Fibroblast of mammary gland (primary cell): ENCODE data around the gene ADGRD1.

ENCODE experiments used
- DNase-seq: peaks from one replicate; pipeline ENCODE4 v3.0.0-alpha.2; 2010; ENCODE audit warnings: low read depth
- H3K4me3 ChIP-seq: 2 replicates; pipeline ENCODE4 v1.5.1; 2011; ENCODE audit warnings: low read depth, mild to moderate bottlenecking, low read length, moderate library complexity; ENCODE audit not compliant: control insufficient read depth
- CTCF ChIP-seq: conservative IDR thresholded peaks from 2 replicates; pipeline ENCODE4 v1.5.1; 2011; ENCODE audit warnings: low read depth, low read length, inconsistent platforms; ENCODE audit not compliant: control insufficient read depth, insufficient read depth

ADGRD1 gene

GRCh38 chr12:131142891-131143657, 189.4 kb downstream of the ADGRD1 start:
- TF ChIP-seq CTCF, result no peak
- DNase-seq, result no peak

GRCh38 chr12:131146173-131146675, 192.5 kb downstream of the ADGRD1 start:
- no peak for DNase-seq
- TF ChIP-seq CTCF, result no peak
- no peak overlapping the region for H3K4me3 ChIP-seq

More at GRCh38 chr12:131142891-131143657, 189.4 kb downstream of the ADGRD1 start:
- H3K4me3 ChIP-seq, result no peak overlapping the region

- TF ChIP-seq CTCF, result no peak
- H3K4me3 ChIP-seq, result no peak overlapping the region
- DNase-seq, result no peak
Observed at GRCh38 chr12:131147293-131147692, 193.6 kb downstream of the ADGRD1 start.

DNA sequence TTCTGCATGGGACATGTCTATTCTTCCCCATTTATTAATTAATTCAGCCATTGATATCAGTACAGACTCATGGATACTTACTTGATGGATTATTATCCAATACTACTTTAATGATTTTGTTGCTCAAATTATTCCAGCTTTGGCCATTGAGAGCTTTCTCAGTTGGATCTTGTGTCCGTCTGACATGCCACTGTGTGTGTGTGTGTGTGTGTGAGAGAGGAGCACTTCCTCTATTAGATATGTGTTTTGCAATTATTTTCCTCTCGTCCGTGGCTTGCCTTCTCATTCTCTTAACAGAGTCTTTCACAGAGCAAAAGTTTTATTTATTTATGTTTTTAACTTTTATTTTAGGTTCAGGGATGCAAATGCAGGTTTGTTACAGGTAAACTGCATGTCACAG, 194.2 kb downstream of the ADGRD1 start:
- no peak for TF ChIP-seq CTCF
- no peak overlapping the region for H3K4me3 ChIP-seq
- DNase-seq, result no peak

DNA sequence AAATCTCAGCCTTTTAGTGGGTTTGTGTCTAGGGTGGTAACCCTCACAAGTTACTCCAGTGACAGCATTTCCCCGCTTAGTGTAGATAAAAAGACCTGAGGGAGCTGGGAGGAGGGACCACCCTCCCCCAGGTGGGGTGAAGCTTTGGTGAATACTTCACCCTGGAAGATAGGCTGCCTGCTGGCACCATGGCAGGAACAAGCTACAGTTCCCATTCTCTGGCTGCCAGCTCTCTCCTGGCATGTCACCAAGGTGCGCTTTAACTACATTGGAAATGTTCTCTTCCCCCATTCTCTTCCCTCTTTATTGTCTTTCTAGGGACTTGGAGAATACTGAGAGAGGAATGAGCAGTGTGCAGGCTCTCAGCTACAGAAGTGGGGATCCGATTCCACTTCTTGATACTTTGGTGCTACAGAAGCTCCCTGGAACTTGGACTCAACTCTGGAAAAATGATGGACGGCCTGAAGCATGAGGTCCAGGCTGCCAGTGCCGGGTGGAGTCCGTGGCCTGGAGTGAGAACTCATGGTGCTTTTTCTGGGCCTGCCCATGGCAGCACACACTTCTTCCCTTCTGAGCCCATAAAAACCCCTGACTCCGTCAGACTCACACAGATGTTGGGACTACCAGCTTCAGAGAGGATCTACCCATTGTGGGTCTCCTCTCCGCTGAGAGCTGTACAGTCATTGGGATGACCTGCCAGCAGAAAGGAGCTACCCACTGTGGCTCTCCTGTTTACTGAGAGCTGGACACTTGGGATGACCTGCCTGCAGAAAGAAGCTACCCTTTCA, 198.0 kb downstream of the ADGRD1 start:
- no peak for DNase-seq
- no peak for TF ChIP-seq CTCF
- no peak overlapping the region for H3K4me3 ChIP-seq

DNA sequence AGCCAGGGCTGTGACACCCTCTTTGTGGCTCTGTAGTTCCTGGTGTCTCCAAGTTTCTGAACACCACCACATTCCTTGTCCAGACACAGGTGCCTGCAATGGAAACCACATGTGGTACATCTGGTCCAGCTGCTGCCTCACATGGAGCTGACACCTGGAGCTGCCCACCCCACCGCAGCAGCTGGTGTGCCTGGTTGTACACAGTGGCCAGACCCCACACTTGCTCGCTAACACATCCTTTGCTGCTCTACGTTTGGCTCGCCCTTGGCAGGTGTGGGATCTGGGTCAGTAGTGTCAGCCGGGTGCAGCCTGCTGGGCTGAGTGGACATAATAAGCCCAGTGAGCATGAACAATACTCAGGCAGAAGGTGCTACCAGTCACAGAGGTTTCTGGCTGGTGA, 198.9 kb downstream of the ADGRD1 start:
- no peak overlapping the region for H3K4me3 ChIP-seq
- no peak for DNase-seq
- TF ChIP-seq CTCF, result no peak
